CD4-positive, alpha-beta T cell treated with Interleukin-15 for 4 hours (primary cell): ENCODE data around the gene MYLK.

Experiments
- DNase-seq: peaks from one replicate; pipeline ENCODE4 v3.0.0-alpha.2; 2020; ENCODE audit warnings: low spot score

Gene MYLK

DNA sequence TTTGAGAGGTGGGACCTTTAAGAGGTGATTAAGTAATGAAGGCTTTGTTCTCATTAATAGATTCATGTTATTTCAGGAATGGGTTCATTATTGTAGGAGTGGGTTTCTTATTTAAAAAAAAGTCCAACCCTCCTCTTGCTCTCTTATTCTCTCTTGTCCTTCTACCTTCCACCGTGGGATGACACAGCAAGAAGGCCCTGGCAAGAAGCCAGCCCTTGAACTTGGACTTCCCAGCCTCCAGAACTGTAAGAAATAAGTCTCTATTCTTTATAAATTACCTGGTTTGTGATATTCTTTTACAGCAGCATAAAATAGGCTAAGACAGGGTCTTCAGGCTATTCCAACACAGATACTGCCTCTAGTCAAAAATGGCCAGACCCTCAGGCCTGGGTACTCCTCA lies 62.2 kb downstream of the MYLK start:
- no peak for DNase-seq

GRCh38 chr3:123819949-123820348 lies 64.2 kb downstream of the MYLK start:
- no peak for DNase-seq

GRCh38 chr3:123818921-123819429 lies 65.2 kb downstream of the MYLK start:
- no peak for DNase-seq

GRCh38 chr3:123818324-123818920 lies 65.7 kb downstream of the MYLK start:
- DNase-seq, result no peak

DNA sequence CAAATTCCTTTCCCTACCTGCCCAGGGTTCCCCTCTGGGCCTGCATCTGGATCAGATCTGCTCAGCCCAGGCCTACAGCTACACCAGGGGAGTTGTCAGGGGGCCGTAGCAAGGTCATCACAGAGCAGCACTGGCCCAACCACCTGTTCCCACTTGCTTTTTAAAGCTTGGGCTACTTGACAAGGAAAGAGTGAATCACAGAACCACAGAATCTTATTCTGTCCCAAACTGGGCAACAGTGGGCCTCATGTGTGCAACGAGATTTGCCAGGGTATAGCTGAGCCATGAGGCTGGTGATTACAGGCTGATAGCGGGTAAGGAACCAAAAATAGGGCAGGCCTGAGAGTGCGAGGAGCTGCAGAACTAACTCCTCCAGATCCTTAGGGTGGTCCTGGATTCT lies 66.7 kb downstream of the MYLK start:
- DNase-seq, result no peak

DNA sequence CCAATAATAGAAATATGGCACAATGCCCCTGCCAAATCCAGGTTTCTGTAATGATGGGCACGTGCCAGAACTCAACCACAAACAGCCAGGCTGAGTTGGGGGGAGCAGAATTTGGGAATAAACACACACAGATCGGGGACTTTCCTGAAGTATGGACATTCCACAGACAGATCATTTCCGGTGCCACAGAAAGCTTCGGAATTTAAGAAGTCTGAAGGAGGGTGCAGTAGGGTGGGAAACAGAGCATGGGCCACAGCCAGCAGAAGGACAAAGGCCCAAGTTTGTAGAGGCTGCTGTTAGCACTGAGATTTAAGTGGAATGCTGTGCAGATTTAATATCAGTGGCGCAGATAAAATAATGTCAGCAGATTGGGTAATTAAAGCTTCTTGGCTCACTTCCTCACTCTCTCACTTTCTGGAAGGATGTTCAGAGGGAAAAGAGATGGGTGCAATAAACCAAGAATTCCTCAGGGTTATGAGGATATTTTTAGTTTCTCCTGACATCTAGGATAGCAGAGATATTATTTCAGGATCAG lies 67.4 kb downstream of the MYLK start:
- no peak for DNase-seq

DNA sequence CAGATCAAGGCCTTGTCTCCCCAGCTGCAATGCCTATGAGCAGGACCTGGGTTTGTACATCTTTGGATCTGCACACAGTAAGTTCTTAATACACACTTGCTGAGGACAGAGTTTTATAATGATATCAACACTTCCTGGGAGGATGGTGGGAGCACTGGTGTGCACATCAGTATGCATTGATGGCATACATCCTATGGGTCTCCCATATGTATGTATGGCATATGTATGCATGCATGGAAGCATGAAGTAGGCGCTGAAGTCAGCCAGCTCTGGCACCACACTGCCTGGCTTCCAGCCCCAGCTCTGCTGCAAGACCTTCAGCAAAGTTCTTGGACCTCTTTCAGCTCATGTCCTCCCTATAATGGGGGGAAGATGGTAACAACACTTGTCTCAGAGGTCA lies 68.2 kb downstream of the MYLK start:
- DNase-seq, result no peak

GRCh38 chr3:123813876-123814275 lies 70.3 kb downstream of the MYLK start:
- no peak for DNase-seq

- no peak for DNase-seq
Measured at GRCh38 chr3:123809597-123809996, 74.5 kb downstream of the MYLK start.

DNA sequence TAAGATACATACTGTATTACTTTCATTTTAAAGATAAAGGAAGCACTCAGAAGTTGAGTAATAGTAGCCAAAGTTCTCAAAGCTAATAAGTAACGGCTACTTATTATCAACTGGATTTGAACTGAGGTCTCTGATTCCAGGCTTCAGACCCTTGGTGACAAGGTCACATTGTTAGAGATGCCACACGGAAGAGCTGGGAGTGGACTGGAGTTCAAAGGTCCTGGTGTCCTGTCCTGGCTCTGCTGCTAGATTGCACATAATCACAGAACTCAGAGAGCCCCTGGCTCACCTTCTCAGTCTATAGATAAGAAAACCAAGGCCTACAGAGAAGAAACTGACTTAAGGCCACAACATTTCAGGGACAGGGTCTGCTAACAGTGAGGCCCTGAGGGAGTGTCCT lies 75.3 kb downstream of the MYLK start:
- DNase-seq, result no peak

- DNase-seq, result no peak
Measured at GRCh38 chr3:123807820-123808219, 76.3 kb downstream of the MYLK start.

GRCh38 chr3:123805504-123805903 lies 78.6 kb downstream of the MYLK start:
- DNase-seq, result no peak

- DNase-seq, result no peak
Measured at GRCh38 chr3:123805101-123805500, 79.0 kb downstream of the MYLK start.

- no peak for DNase-seq
Measured at GRCh38 chr3:123804676-123805075, 79.5 kb downstream of the MYLK start.

DNA sequence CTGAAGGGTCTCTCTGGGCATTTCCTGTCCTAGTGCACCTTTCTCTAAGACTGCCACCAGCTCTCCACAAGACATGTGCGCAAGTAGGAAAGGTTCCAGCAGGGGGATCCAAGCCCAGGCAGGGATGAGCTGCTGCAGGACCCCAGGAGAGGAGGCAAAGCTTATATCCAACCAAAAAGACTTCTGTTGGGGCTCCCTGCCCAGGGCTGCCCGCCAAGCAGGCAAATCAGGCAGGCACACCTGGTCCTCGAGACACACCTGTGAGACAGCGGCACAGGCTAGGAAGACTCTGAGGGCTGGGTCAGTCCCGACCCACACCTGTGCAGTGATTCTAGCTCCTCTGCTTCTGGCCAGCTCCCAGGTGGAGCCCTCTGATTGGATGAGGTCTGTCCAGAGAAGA lies 80.6 kb downstream of the MYLK start:
- DNase-seq, result no peak

- DNase-seq, result no peak
Measured at GRCh38 chr3:123802007-123802625, 82.0 kb downstream of the MYLK start.

DNA sequence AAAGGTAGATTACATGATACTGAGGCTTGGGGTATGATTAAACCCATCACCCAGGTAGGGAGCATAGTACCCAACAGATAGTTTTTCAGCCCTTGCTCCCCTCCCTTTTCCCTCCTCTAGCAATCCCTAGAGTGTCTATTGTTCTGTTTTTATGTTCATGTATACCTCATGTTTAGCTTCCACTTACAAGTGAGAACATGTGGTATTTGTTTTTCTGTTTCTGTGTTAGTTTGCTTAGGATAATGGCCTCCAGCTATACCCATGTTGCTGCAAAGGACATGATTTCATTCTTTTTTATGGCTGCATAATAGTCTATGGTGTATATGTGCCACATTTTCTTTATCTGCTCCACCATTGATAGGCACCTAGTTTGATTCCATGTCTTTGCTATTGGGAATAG lies 82.7 kb downstream of the MYLK start:
- no peak for DNase-seq

GRCh38 chr3:123800362-123800682 lies 83.8 kb downstream of the MYLK start:
- no peak for DNase-seq

DNA sequence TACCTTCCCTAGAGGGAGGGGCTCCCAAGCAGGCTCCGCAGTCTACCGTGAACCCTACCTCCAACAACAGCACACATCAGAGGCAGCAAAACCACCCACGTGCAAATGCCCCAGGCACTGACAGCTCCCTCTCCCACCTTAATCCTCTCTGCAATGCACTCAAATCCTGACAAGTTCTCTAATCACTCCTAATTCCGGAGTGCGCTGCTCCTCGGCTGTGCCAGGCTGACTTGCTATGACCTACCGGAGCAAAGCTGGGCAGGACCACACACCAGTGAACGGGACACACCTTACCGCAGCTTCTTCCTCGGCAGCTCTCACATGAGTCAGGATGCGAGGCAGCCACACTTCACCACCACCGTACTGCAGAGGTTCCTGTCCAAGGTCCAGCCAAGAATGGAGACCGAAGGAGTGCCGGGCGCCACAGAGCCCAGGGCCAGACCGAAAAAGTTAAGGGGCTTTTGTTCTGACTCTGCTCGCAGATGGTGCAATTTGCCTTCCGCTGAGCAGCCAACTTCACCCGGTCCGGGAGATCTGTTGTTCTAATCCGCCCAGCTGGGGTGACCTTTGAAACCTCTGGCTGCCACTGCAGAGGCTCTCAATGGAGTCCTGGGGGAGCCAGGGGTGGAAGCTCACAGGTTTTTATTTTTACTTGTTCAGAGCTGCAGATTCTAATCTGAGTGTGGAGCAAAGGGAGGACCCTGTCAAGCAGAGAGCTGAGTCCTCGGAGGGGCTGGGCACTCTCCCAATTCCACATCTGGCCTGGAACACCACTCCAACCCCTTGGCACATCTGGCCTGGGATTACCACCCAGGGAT lies 84.4 kb downstream of the MYLK start:
- DNase-seq, result no peak

- DNase-seq, result no peak
Measured at GRCh38 chr3:123798550-123798949, 85.6 kb downstream of the MYLK start.

- DNase-seq, result no peak
Measured at GRCh38 chr3:123795471-123796251, 88.5 kb downstream of the MYLK start.

GRCh38 chr3:123793425-123793824 lies 90.7 kb downstream of the MYLK start:
- DNase-seq, result no peak
